GM23248 (cell line): Measurements from ENCODE around the gene KRCC1.

Source experiments
- EZH2 ChIP-seq: fragments of 200-600 bp; sonication (generic); IDR thresholded peaks from 2 replicates; pipeline ENCODE4 v1.6.1; 2018; ENCODE audit warnings: antibody characterized with exemption, mild to moderate bottlenecking; ENCODE audit not compliant: insufficient read depth, poor library complexity, severe bottlenecking
- EZH2phosphoT487 ChIP-seq: fragments of 200-600 bp; sonication (generic); IDR thresholded peaks from 2 replicates; pipeline ENCODE4 v1.6.1; 2018; ENCODE audit warnings: antibody characterized with exemption, moderate library complexity, mild to moderate bottlenecking, low read depth; ENCODE audit not compliant: insufficient read depth

GRCh38 chr2:88005776-88006175 lies 49.8 kb downstream of the KRCC1 start:
- TF ChIP-seq EZH2, result no peak
- no peak for TF ChIP-seq EZH2phosphoT487
